Brain microvascular endothelial cell (primary cell): ENCODE results near the gene ARHGAP32.
"Not testable (repeated sequence)": the region's sequence is repeated elsewhere in the genome, so short reads cannot be mapped to it uniquely, and the experiment has no call there.

Source experiments
- DNase-seq: peaks from one replicate; pipeline ENCODE4 v3.0.0-alpha.2; 2020
- H3K27ac ChIP-seq: fragments of 250-450 bp; sonication (Bioruptor Pico); 2 replicates; pipeline ENCODE4 v1.5.1; 2020; ENCODE audit warnings: mild to moderate bottlenecking, moderate library complexity
- H3K27me3 ChIP-seq: fragments of 250-450 bp; sonication (Bioruptor Pico); replicated peaks from 2 replicates; pipeline ENCODE4 v1.5.1; 2020; ENCODE audit warnings: mild to moderate bottlenecking
- H3K36me3 ChIP-seq: fragments of 250-450 bp; sonication (Bioruptor Pico); replicated peaks from 2 replicates; pipeline ENCODE4 v1.5.1; 2020; ENCODE audit warnings: mild to moderate bottlenecking
- H3K4me3 ChIP-seq: 2 replicates; pipeline ENCODE4 v1.5.1; 2011; ENCODE audit warnings: low read depth, mild to moderate bottlenecking, control low read depth, low read length, moderate library complexity
- in situ Hi-C: cut with HindIII; loops from 2 replicates; pipeline ENCODE4 v1.10.0; 2017; ENCODE audit warnings: low sequenced_read_pairs, low pct_ligation_motif_present
- TF ChIP-seq, protein P1 (sequence below): IDR thresholded peaks from 2 replicates; pipeline ENCODE4 v1.5.1; 2011; ENCODE audit warnings: low read depth, mild to moderate bottlenecking, moderate library complexity, low read length, control low read depth, inconsistent platforms; ENCODE audit errors: missing control alignments

Gene ARHGAP32

DNA sequence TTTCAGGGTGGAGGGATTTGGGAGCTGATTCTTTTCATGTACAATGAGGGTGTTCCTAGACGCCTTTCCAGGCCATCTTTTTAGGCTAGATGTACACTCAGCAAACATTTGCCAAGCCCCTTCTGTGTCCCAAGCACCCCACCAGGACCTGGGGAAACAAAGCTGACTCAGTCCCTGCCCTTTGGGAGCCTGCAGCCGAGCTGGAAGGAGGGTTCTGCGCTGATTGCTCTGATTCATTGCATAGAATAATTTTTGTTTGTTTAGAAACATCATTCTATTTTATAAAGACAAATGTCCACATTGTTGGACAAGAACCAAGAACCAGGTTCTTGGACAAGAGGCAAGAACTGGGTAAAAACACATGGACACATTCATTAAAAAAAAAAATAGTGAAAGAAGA is 266.1 kb downstream of the ARHGAP32 start:
- Histone ChIP-seq H3K4me3 (no peak overlapping the region), H3K27me3 (peaks cover 11% of the 10 kb centered on the region), H3K36me3 (no peaks in the 10 kb centered on the region), H3K27ac (no peak overlapping the region)
- no peak for DNase-seq
- in situ Hi-C loops, result no loop called here
- TF ChIP-seq, protein P1, sequence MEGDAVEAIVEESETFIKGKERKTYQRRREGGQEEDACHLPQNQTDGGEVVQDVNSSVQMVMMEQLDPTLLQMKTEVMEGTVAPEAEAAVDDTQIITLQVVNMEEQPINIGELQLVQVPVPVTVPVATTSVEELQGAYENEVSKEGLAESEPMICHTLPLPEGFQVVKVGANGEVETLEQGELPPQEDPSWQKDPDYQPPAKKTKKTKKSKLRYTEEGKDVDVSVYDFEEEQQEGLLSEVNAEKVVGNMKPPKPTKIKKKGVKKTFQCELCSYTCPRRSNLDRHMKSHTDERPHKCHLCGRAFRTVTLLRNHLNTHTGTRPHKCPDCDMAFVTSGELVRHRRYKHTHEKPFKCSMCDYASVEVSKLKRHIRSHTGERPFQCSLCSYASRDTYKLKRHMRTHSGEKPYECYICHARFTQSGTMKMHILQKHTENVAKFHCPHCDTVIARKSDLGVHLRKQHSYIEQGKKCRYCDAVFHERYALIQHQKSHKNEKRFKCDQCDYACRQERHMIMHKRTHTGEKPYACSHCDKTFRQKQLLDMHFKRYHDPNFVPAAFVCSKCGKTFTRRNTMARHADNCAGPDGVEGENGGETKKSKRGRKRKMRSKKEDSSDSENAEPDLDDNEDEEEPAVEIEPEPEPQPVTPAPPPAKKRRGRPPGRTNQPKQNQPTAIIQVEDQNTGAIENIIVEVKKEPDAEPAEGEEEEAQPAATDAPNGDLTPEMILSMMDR, result no peak

DNA sequence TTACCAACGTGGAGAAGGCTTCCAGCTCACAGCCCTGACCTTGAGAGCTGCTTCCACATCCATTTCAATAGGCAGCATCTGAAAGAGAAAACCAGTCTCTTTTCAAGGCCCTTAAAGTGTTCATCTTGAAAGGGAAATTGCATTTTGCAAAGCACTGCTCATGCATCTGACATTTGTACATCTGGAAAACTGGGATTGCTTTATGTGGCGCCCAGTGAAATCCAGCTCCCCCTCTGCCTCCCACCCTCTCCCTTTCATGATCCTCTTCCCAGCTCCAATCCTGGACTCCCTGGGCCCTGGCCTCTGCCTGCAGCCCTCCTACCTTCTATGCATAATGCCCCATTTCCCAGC is 266.9 kb downstream of the ARHGAP32 start:
- Histone ChIP-seq H3K36me3 (no peaks in the 10 kb centered on the region), H3K27me3 (peaks cover 11% of the 10 kb centered on the region), H3K27ac (no peak overlapping the region), H3K4me3 (no peak overlapping the region)
- DNase-seq, result no peak
- TF ChIP-seq, protein P1, result no peak
- in situ Hi-C loops, result no loop called here

DNA sequence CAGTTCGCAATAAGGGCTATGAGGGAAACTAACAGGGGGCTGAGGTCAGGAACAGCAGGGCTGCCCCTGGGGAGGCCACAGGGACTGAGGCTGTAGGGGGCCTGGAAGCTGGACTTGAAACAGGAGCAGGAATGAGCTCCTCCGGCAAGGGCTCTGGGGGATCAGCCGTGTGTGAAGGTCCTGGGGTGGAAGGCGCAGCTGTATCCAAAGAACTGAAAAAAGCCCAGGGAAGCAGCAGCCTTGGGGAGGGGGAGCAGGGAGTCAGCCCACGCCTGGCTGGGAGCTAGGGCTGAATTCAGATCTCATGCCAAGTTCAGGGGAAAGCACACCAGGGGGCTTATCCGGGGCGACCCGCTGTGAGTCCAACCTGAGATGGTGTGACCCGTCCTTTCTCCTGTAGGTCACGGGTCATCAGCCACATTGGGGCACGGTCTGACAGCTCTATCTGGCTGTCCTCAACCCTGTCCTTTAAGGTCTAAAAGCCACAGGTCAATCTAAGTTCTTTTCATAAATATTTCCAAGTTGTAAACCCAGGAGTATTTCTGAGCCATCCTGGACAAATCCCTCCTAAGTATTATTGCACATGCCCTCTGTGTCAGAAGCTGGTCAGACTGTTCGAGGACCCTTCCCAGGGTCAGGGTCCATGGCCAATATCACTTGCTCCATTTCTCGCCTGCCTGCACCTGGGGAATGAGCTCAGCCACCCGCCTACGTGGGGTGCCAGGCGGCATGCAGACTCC is 267.4 kb downstream of the ARHGAP32 start:
- Histone ChIP-seq H3K4me3 (no peak overlapping the region), H3K36me3 (no peaks in the 10 kb centered on the region), H3K27ac (no peak overlapping the region), H3K27me3 (peaks cover 11% of the 10 kb centered on the region)
- DNase-seq, result no peak
- TF ChIP-seq, protein P1, result no peak
- in situ Hi-C loops, result no loop called here

DNA sequence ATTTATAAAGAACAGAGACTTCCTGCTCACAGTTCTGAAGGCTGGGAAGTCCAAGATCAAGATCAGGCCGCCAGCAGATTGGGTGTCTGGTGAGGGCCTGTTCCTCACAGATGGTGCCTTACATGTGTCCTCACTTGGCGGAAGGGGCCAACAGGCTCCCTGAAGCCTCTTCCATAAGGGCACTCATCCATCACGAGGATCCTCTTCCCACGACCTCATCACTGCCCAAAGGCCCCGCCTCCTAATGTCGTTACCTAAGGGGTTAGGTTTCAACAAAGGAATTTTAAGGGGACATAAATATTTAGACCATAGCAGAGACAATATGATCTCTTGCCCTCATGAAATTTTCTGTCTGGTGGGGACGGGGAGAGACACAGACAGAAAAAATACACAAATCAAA is 268.0 kb downstream of the ARHGAP32 start:
- Histone ChIP-seq H3K27ac (no peak overlapping the region), H3K27me3 (peaks cover 11% of the 10 kb centered on the region), H3K4me3 (no peak overlapping the region), H3K36me3 (no peaks in the 10 kb centered on the region)
- DNase-seq, result no peak
- in situ Hi-C loops, result no loop called here
- TF ChIP-seq, protein P1, result no peak

DNA sequence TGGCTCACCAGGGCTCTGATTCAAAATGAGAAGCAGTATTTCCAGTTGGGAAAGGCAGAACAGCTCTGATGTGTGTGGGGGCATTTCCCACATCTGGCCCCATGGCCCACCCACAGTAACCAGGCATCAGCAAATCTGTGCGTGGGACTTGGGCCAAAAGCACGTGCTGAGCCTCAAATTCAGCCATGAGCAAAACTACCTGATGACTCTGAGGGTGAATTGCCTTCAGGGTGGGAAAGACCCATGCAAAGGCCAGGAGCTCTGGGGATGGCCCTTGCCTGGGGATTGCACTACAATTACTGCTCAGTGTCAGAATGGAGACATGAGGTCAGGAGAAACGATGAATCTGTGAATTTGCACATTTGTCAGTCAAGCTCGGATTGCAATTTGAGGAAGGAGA is 270.3 kb downstream of the ARHGAP32 start:
- Histone ChIP-seq H3K36me3 (no peaks in the 10 kb centered on the region), H3K27me3 (peaks cover 11% of the 10 kb centered on the region), H3K4me3 (no peak overlapping the region), H3K27ac (no peak overlapping the region)
- TF ChIP-seq, protein P1, result no peak
- DNase-seq, result no peak
- in situ Hi-C loops, result no loop called here

DNA sequence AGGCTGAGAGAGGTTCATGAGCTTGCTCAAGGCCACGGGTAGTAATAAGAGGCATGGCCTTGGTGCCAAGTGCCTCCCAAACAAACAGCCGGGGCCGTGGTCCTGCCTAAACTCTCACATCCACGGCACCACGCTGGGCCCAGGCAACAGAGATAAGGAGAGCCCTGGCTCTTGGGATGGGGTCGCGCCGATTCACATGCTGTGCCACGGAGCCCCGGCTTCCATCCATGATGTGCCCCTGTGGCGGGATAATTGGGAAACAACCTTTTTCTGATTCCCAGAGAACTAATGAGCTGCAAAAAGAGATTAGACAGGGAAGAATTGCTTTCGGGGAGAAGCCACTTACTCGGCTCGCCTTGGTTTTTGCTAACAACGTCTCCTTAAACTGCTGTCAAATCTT is 271.5 kb downstream of the ARHGAP32 start:
- Histone ChIP-seq H3K4me3 (no peak overlapping the region), H3K27ac (no peak overlapping the region), H3K27me3 (peaks cover 11% of the 10 kb centered on the region), H3K36me3 (no peaks in the 10 kb centered on the region)
- DNase-seq, result no peak
- TF ChIP-seq, protein P1, result no peak
- in situ Hi-C loops, result no loop called here

DNA sequence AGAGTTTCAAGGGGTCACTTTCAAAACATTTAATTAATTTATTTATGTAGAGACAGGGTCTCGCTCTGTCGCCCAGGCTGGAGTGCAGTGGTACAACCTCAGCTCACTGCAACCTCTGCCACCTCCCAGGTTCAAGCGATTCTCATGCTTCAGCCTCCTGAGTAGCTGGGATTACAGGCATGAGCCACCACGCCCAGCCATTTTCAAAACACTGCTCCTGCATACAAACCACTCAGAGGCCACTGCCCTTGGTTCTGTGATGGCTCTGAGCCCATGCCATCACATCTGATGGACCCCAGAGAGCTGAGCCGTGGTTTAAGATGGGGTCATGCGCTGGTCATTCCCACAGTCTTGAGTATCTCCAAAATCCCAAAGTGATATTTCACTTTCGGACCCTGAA is 272.5 kb downstream of the ARHGAP32 start:
- DNase-seq, H3K27ac ChIP-seq, H3K27me3 ChIP-seq, in situ Hi-C loops, H3K4me3 ChIP-seq, H3K36me3 ChIP-seq: not testable (repeated sequence)
